ENCODE results near the gene EWSR1. TPM values are rescaled to one million over a fixed set of nuclear protein-coding genes. Genes with fewer than 3 reads are reported as not detected.

EWSR1 gene
- polyA plus RNA-seq, 3 donors = 81.2 to 280 (median 136) TPM

GRCh38 chr22:29290061-29290460 is 22.0 kb downstream of the EWSR1 start:
- H3K9me3 Mint-ChIP-seq = no peaks in the 10 kb centered on the region
- intact Hi-C loops (cut with micrococcal nuclease) = no loop called here
- no peak overlapping the region for H3K4me3 Mint-ChIP-seq
- H3K27ac Mint-ChIP-seq = no peak overlapping the region
- H3K27me3 Mint-ChIP-seq (ENCODE audit: low read depth in 3 of 3) = no peaks in the 10 kb centered on the region
- no peak overlapping the region for H3K4me3 ChIP-seq (replicated peaks in 1 of 3; ENCODE audit: low read depth in 2 of 3, low read length in 3 of 3)
- peaks cover 67% of the 10 kb centered on the region for H3K79me2 ChIP-seq (ENCODE audit: insufficient read depth, low read length)
- peaks cover 100% of the 10 kb centered on the region for H4K20me1 ChIP-seq (ENCODE audit: insufficient read depth, low read length)
- H3K27ac ChIP-seq (ENCODE audit: low read depth in 1 of 2, low read length in 2 of 2) = no peak overlapping the region
- no peak for TF ChIP-seq CTCF (IDR thresholded peaks at IDR 0.05)
- no peak overlapping the region for H3K9ac ChIP-seq (ENCODE audit: insufficient read depth, low read length, poor library complexity, severe bottlenecking)
- peaks cover 97 to 100% of the 10 kb centered on the region in 2 donors for H3K36me3 ChIP-seq (replicated peaks in 1 of 2; ENCODE audit: control insufficient read depth in 1 of 2, insufficient read depth in 2 of 2, low read length in 2 of 2)
- no peak for DNase-seq
- H3K36me3 Mint-ChIP-seq = peaks cover 88 to 98% of the 10 kb centered on the region in 2 donors
- H3K9me3 ChIP-seq (replicated peaks in 1 of 2; ENCODE audit: control insufficient read depth in 1 of 2, insufficient read depth in 1 of 2, low read length in 2 of 2) = no peaks in the 10 kb centered on the region
- WGBS (ENCODE audit: insufficient coverage) = no CpG with 5 or more reads among the region's 5 CpGs
- no peaks in the 10 kb centered on the region for H3K27me3 ChIP-seq (ENCODE audit: control insufficient read depth in 2 of 2, insufficient read depth in 2 of 2, low read length in 2 of 2)
- H2AFZ ChIP-seq (ENCODE audit: insufficient read depth, low read depth, low read length, poor library complexity, severe bottlenecking) = no peak overlapping the region
- H3K4me1 Mint-ChIP-seq = no peaks in the 10 kb centered on the region
- no peaks in the 10 kb centered on the region for H3K4me1 ChIP-seq (ENCODE audit: control insufficient read depth in 1 of 2, insufficient read depth in 2 of 2, low read length in 2 of 2)
- no peak overlapping the region for H3K4me2 ChIP-seq (replicated peaks; ENCODE audit: extremely low read depth, low read length, poor library complexity, severe bottlenecking)

- H3K27ac Mint-ChIP-seq = peak overlapping the region in 2 of 7 donors; percentile 36 to 61
- H3K9me3 ChIP-seq (replicated peaks in 1 of 2; ENCODE audit: control insufficient read depth in 1 of 2, insufficient read depth in 1 of 2, low read length in 2 of 2) = no peaks in the 10 kb centered on the region
- no peaks in the 10 kb centered on the region for H3K9me3 Mint-ChIP-seq
Measured at GRCh38 chr22:29291215-29291614, 23.1 kb downstream of the EWSR1 start.

More at GRCh38 chr22:29291215-29291614, 23.1 kb downstream of the EWSR1 start:
- Histone ChIP-seq H2AFZ (ENCODE audit: insufficient read depth, low read depth, low read length, poor library complexity, severe bottlenecking) (no peak overlapping the region), H3K4me1 (ENCODE audit: control insufficient read depth in 1 of 2, insufficient read depth in 2 of 2, low read length in 2 of 2) (no peaks in the 10 kb centered on the region), H3K36me3 (replicated peaks in 1 of 2; ENCODE audit: control insufficient read depth in 1 of 2, insufficient read depth in 2 of 2, low read length in 2 of 2) (peaks cover 100% of the 10 kb centered on the region in 2 donors), H3K79me2 (ENCODE audit: insufficient read depth, low read length) (peaks cover 58% of the 10 kb centered on the region), H3K9ac (ENCODE audit: insufficient read depth, low read length, poor library complexity, severe bottlenecking) (no peak overlapping the region), H3K27ac (ENCODE audit: low read depth in 1 of 2, low read length in 2 of 2) (no peak overlapping the region), H3K4me2 (replicated peaks; ENCODE audit: extremely low read depth, low read length, poor library complexity, severe bottlenecking) (no peak overlapping the region), H3K4me3 (replicated peaks in 1 of 3; ENCODE audit: low read depth in 2 of 3, low read length in 3 of 3) (no peak overlapping the region), H4K20me1 (ENCODE audit: insufficient read depth, low read length) (peaks cover 100% of the 10 kb centered on the region), H3K27me3 (ENCODE audit: control insufficient read depth in 2 of 2, insufficient read depth in 2 of 2, low read length in 2 of 2) (no peaks in the 10 kb centered on the region)
- WGBS (ENCODE audit: insufficient coverage) = 100% methylated on average over 2 of the region's 7 CpGs
- DNase-seq = no peak
- no peak for TF ChIP-seq CTCF (IDR thresholded peaks at IDR 0.05)
- Mint-ChIP-seq H3K4me1 (no peaks in the 10 kb centered on the region), H3K27me3 (ENCODE audit: low read depth in 3 of 3) (no peaks in the 10 kb centered on the region), H3K36me3 (peaks cover 89 to 99% of the 10 kb centered on the region in 2 donors), H3K4me3 (no peak overlapping the region)
- intact Hi-C loops (cut with micrococcal nuclease) = no loop called here
